CD14-positive monocyte (primary cell): ENCODE data around the gene ROBO3. TPM values are rescaled to one million over a fixed set of nuclear protein-coding genes. Genes with fewer than 3 reads are reported as not detected.

Experiments used
- DNase-seq, 3 donors: peaks; one replicate each; pipeline ENCODE4 v3.0.0-alpha.2; 2011 to 2022
- H2AFZ ChIP-seq: 2 replicates; pipeline ENCODE4 v1.6.0; 2012; ENCODE audit warnings: mild to moderate bottlenecking, low read depth, low read length, inconsistent platforms; ENCODE audit not compliant: insufficient read depth, poor library complexity, severe bottlenecking
- H3K27ac ChIP-seq, 2 donors: 1 replicate in 1 of 2; 2 replicates in 1 of 2; pipeline ENCODE4 v1.5.1; 2012 to 2013; ENCODE audit warnings: low read length in 2 of 2, control low read depth in 1 of 2, inconsistent platforms in 1 of 2, low read depth in 1 of 2, mild to moderate bottlenecking in 1 of 2
- H3K27me3 ChIP-seq, 2 donors: one replicate each; pipeline versions ENCODE4 v1.6.0 to v1.6.1; 2011 to 2013; ENCODE audit warnings: low read length in 2 of 2; ENCODE audit not compliant: control insufficient read depth in 2 of 2, insufficient read depth in 2 of 2
- H3K36me3 ChIP-seq, 2 donors: replicated peaks in 1 of 2; 1 replicate in 1 of 2; 2 replicates in 1 of 2; pipeline versions ENCODE4 v1.5.1 to v1.6.1; 2012 to 2013; ENCODE audit warnings: low read length in 2 of 2, control low read depth in 1 of 2, inconsistent platforms in 1 of 2, mild to moderate bottlenecking in 1 of 2; ENCODE audit not compliant: insufficient read depth in 2 of 2, control insufficient read depth in 1 of 2
- H3K4me1 ChIP-seq, 2 donors: 1 replicate in 1 of 2; 2 replicates in 1 of 2; pipeline versions ENCODE4 v1.5.1 to v1.6.1; 2012 to 2013; ENCODE audit warnings: low read length in 2 of 2, control low read depth in 1 of 2, inconsistent platforms in 1 of 2, mild to moderate bottlenecking in 1 of 2, moderate library complexity in 1 of 2; ENCODE audit not compliant: insufficient read depth in 2 of 2, control insufficient read depth in 1 of 2
- H3K4me2 ChIP-seq: replicated peaks from 2 replicates; pipeline ENCODE3; 2012; ENCODE audit warnings: low read length, moderate library complexity, mild to moderate bottlenecking; ENCODE audit not compliant: poor library complexity, severe bottlenecking; ENCODE audit errors: extremely low read depth
- H3K4me3 ChIP-seq, 3 experiments: fragments of 200-600 bp in 1 of 3; sonication (generic) in 1 of 3; replicated peaks in 1 of 3; 1 replicate in 2 of 3; 2 replicates in 1 of 3; pipeline ENCODE4 v1.5.1; 2011 to 2013; ENCODE audit warnings: low read length in 3 of 3, mild to moderate bottlenecking in 3 of 3, control low read depth in 2 of 3, low read depth in 2 of 3, inconsistent platforms in 1 of 3, moderate library complexity in 1 of 3
- H3K79me2 ChIP-seq: 2 replicates; pipeline ENCODE4 v1.6.0; 2012; ENCODE audit warnings: mild to moderate bottlenecking, control low read depth, inconsistent platforms, low read length, moderate library complexity; ENCODE audit not compliant: insufficient read depth
- H3K9ac ChIP-seq: 2 replicates; pipeline ENCODE4 v1.6.0; 2017; ENCODE audit warnings: low read length, mild to moderate bottlenecking; ENCODE audit not compliant: insufficient read depth, poor library complexity, severe bottlenecking
- H3K9me3 ChIP-seq, 2 donors: replicated peaks in 1 of 2; 1 replicate in 1 of 2; 2 replicates in 1 of 2; pipeline versions ENCODE4 v1.5.1 to v1.6.1; 2012 to 2013; ENCODE audit warnings: low read length in 2 of 2, control low read depth in 1 of 2; ENCODE audit not compliant: control insufficient read depth in 1 of 2, insufficient read depth in 1 of 2
- H4K20me1 ChIP-seq: 2 replicates; pipeline ENCODE4 v1.6.0; 2012; ENCODE audit warnings: mild to moderate bottlenecking, low read length, control low read depth, moderate library complexity; ENCODE audit not compliant: insufficient read depth
- H3K27ac Mint-ChIP-seq, 7 donors: one replicate each; pipeline ENCODE4 v1.8.0; 2020; ENCODE audit warnings: mild to moderate bottlenecking in 7 of 7, mixed read lengths in 7 of 7, moderate library complexity in 6 of 7, inconsistent platforms in 2 of 7
- H3K27me3 Mint-ChIP-seq, 3 donors: one replicate each; pipeline ENCODE4 v1.8.0; 2021 to 2022; ENCODE audit warnings: low read depth in 3 of 3, mild to moderate bottlenecking in 3 of 3, mixed read lengths in 3 of 3, moderate library complexity in 3 of 3, inconsistent platforms in 1 of 3
- H3K36me3 Mint-ChIP-seq, 2 donors: one replicate each; pipeline ENCODE4 v1.8.0; 2020; ENCODE audit warnings: mixed read lengths in 2 of 2, inconsistent platforms in 1 of 2, mild to moderate bottlenecking in 1 of 2
- H3K4me1 Mint-ChIP-seq: one replicate; pipeline ENCODE4 v1.8.0; 2020; ENCODE audit warnings: mild to moderate bottlenecking, mixed read lengths
- H3K4me3 Mint-ChIP-seq, 2 donors: one replicate each; pipeline ENCODE4 v1.8.0; 2020; ENCODE audit warnings: mild to moderate bottlenecking in 2 of 2, mixed read lengths in 2 of 2, moderate library complexity in 1 of 2
- H3K9me3 Mint-ChIP-seq, 7 donors: one replicate each; pipeline ENCODE4 v1.8.0; 2020 to 2022; ENCODE audit warnings: mixed read lengths in 7 of 7, mild to moderate bottlenecking in 6 of 7, moderate library complexity in 6 of 7, inconsistent platforms in 2 of 7
- CTCF ChIP-seq: fragments of 200-600 bp; IDR thresholded peaks from one replicate; pipeline ENCODE4 v1.8.0; 2022; ENCODE audit warnings: antibody characterized with exemption, mild to moderate bottlenecking
- WGBS: methylation state at CpG from one replicate; pipeline ENCODE4 v1.1.5; 2013; ENCODE audit warnings: missing lambda C conversion rate; ENCODE audit not compliant: insufficient coverage; 5-methylcytosine and 5-hydroxymethylcytosine counted together
- intact Hi-C, 2 donors: fragments of 100-400 bp; cut with micrococcal nuclease; formaldehyde crosslinking; loops; one replicate each; pipeline versions ENCODE4 v1.15.0 to v1.15.1; 2023
- polyA plus RNA-seq, 3 donors: library from polyadenylated mRNA; depleted of rRNA in 1 of 3; unstranded in 2 of 3; stranded (reverse) in 1 of 3; fragments of 300-500 nt in 2 of 3; fragments of >200 nt in 1 of 3; fragmentation: Illumina TruSeq in 2 of 3; gene quantifications; 1 replicate in 2 of 3; 2 replicates in 1 of 3; pipeline ENCODE4 v1.2.3, GENCODE V29; 2012 to 2021

ROBO3 gene
- polyA plus RNA-seq, 3 donors = 0.39 to 11.6 (median 0.81) TPM

- peak; percentile 63 to 67 (median 67) for DNase-seq
- Histone ChIP-seq H3K36me3 (no peaks in the 10 kb centered on the region), H4K20me1 (no peaks in the 10 kb centered on the region), H3K4me3 (peak overlapping the region; percentile 64 to 87 (median 68)), H3K9ac (peak overlapping the region; percentile 68), H3K4me2 (peak overlapping the region; percentile 92), H3K4me1 (peaks cover 15 to 20% of the 10 kb centered on the region in 2 donors), H2AFZ (peak overlapping the region; percentile 95), H3K9me3 (no peaks in the 10 kb centered on the region), H3K27me3 (peaks cover 11 to 60% of the 10 kb centered on the region in 2 donors), H3K79me2 (no peaks in the 10 kb centered on the region), H3K27ac (peak overlapping the region in 1 of 2 donors; percentile 68)
- peak overlapping the region; percentile 86 to 93 for H3K4me3 Mint-ChIP-seq
- under 1% methylated on average over 69 of the region's 69 CpGs for WGBS
- intact Hi-C loops = no loop called here
- H3K36me3 Mint-ChIP-seq = no peaks in the 10 kb centered on the region
- peaks cover 51 to 66% (median 53%) of the 10 kb centered on the region in 3 donors for H3K27me3 Mint-ChIP-seq
- H3K4me1 Mint-ChIP-seq = peaks cover 30% of the 10 kb centered on the region
- peaks cover 0 to 18% (median 1%) of the 10 kb centered on the region in 7 donors for H3K9me3 Mint-ChIP-seq
- TF ChIP-seq CTCF = peak; percentile 80
- peak overlapping the region in 6 of 7 donors; percentile 50 to 86 (median 66) for H3K27ac Mint-ChIP-seq
Observed at GRCh38 chr11:124875943-124876817, 10.9 kb downstream of the ROBO3 start.

GRCh38 chr11:124876818-124877630, 11.8 kb downstream of the ROBO3 start:
- H3K27me3 ChIP-seq = peaks cover 9 to 52% of the 10 kb centered on the region in 2 donors
- H4K20me1 ChIP-seq = no peaks in the 10 kb centered on the region
- no peaks in the 10 kb centered on the region for H3K36me3 ChIP-seq
- DNase-seq = no peak
- Mint-ChIP-seq H3K4me1 (peaks cover 30% of the 10 kb centered on the region), H3K9me3 (peaks cover 0 to 15% (median 1%) of the 10 kb centered on the region in 7 donors), H3K27me3 (peaks cover 44 to 59% (median 48%) of the 10 kb centered on the region in 3 donors), H3K27ac (peak overlapping the region in 5 of 7 donors; percentile 20 to 86 (median 57)), H3K36me3 (no peaks in the 10 kb centered on the region), H3K4me3 (peak overlapping the region; percentile 86 to 93)
- H3K4me3 ChIP-seq = peak overlapping the region; percentile 64 to 87 (median 68)
- H3K4me2 ChIP-seq = peak overlapping the region; percentile 92
- H3K9me3 ChIP-seq = no peaks in the 10 kb centered on the region
- peak overlapping the region; percentile 95 for H2AFZ ChIP-seq
- H3K79me2 ChIP-seq = no peaks in the 10 kb centered on the region
- intact Hi-C loops = no loop called here
- peaks cover 15 to 20% of the 10 kb centered on the region in 2 donors for H3K4me1 ChIP-seq
- no peak overlapping the region for H3K27ac ChIP-seq
- no peak for TF ChIP-seq CTCF
- H3K9ac ChIP-seq = peak overlapping the region; percentile 68
- WGBS = 15% methylated on average over 21 of the region's 30 CpGs
